Measurements from ENCODE around the gene GPR17. TPM values are rescaled to one million over a fixed set of nuclear protein-coding genes. Genes with fewer than 3 reads are reported as not detected.

The GPR17 gene
- total RNA-seq, 1 donor from 2014 or later = not detected

- no peaks in the 10 kb centered on the region for H3K36me3 ChIP-seq (ENCODE audit: control insufficient read depth, insufficient read depth, low read length)
- no peaks in the 10 kb centered on the region for H3K27me3 ChIP-seq (ENCODE audit: control insufficient read depth, insufficient read depth, low read length)
- H3K4me3 ChIP-seq (ENCODE audit: low read depth, low read length) = no peak overlapping the region
- FAIRE-seq (no peak), DNase-seq (ENCODE audit: low read depth) (no peak)
- no peak for TF ChIP-seq CTCF (IDR thresholded peaks at IDR 0.05; ENCODE audit: insufficient read depth, low read length, severe bottlenecking)
Observed at GRCh38 chr2:127608061-127609030, 37.6 kb upstream of the GPR17 start.

GRCh38 chr2:127609031-127609751 lies 36.8 kb upstream of the GPR17 start:
- no peak for FAIRE-seq
- Histone ChIP-seq H3K27me3 (ENCODE audit: control insufficient read depth, insufficient read depth, low read length) (no peaks in the 10 kb centered on the region), H3K36me3 (ENCODE audit: control insufficient read depth, insufficient read depth, low read length) (no peaks in the 10 kb centered on the region), H3K4me3 (ENCODE audit: low read depth, low read length) (no peak overlapping the region)
- TF ChIP-seq CTCF (IDR thresholded peaks at IDR 0.05; ENCODE audit: insufficient read depth, low read length, severe bottlenecking) = no peak
- DNase-seq (ENCODE audit: low read depth) = no peak

- no peaks in the 10 kb centered on the region for H3K27me3 ChIP-seq (ENCODE audit: control insufficient read depth, insufficient read depth, low read length)
Observed at GRCh38 chr2:127609818-127610217, 36.1 kb upstream of the GPR17 start.

GRCh38 chr2:127610561-127610960 lies 35.4 kb upstream of the GPR17 start:
- DNase-seq (ENCODE audit: low read depth) (no peak), FAIRE-seq (no peak)
- Histone ChIP-seq H3K4me3 (ENCODE audit: low read depth, low read length) (no peak overlapping the region), H3K36me3 (ENCODE audit: control insufficient read depth, insufficient read depth, low read length) (no peaks in the 10 kb centered on the region), H3K27me3 (ENCODE audit: control insufficient read depth, insufficient read depth, low read length) (no peaks in the 10 kb centered on the region)
- no peak for TF ChIP-seq CTCF (IDR thresholded peaks at IDR 0.05; ENCODE audit: insufficient read depth, low read length, severe bottlenecking)

More at GRCh38 chr2:127609818-127610217, 36.1 kb upstream of the GPR17 start:
- no peak for DNase-seq (ENCODE audit: low read depth)
- Histone ChIP-seq H3K36me3 (ENCODE audit: control insufficient read depth, insufficient read depth, low read length) (no peaks in the 10 kb centered on the region), H3K4me3 (ENCODE audit: low read depth, low read length) (no peak overlapping the region)
- FAIRE-seq = no peak
- TF ChIP-seq CTCF (IDR thresholded peaks at IDR 0.05; ENCODE audit: insufficient read depth, low read length, severe bottlenecking) = no peak

GRCh38 chr2:127611076-127611925 lies 34.7 kb upstream of the GPR17 start:
- TF ChIP-seq CTCF (IDR thresholded peaks at IDR 0.05; ENCODE audit: insufficient read depth, low read length, severe bottlenecking) = no peak
- Histone ChIP-seq H3K36me3 (ENCODE audit: control insufficient read depth, insufficient read depth, low read length) (no peaks in the 10 kb centered on the region), H3K27me3 (ENCODE audit: control insufficient read depth, insufficient read depth, low read length) (no peaks in the 10 kb centered on the region), H3K4me3 (ENCODE audit: low read depth, low read length) (no peak overlapping the region)
- no peak for FAIRE-seq
- DNase-seq (ENCODE audit: low read depth) = no peak

Measured in bronchial epithelial cell (primary cell).